Myocyte (in vitro differentiated cells): ENCODE data around the gene PLPP3. TPM values are rescaled to one million over a fixed set of nuclear protein-coding genes. Genes with fewer than 3 reads are reported as not detected.

ENCODE experiments used
- DNase-seq: peaks from one replicate; pipeline ENCODE4 v3.0.0-alpha.2; 2012; ENCODE audit warnings: low read depth
- total RNA-seq: library from RNA; depleted of rRNA; stranded (reverse); fragments of >200 nt; gene quantifications from 2 replicates; pipeline ENCODE4 v1.2.3, GENCODE V29; 2014

The PLPP3 gene
- total RNA-seq, 1 donor from 2014 or later = 27.5 TPM

- no peak for DNase-seq
Observed at GRCh38 chr1:56464294-56464693, 115.1 kb downstream of the PLPP3 start.

- DNase-seq = no peak
Observed at GRCh38 chr1:56463376-56463775, 116.0 kb downstream of the PLPP3 start.

- no peak for DNase-seq
Observed at GRCh38 chr1:56462209-56462608, 117.2 kb downstream of the PLPP3 start.

- no peak for DNase-seq
Observed at GRCh38 chr1:56461158-56462127, 117.9 kb downstream of the PLPP3 start.

GRCh38 chr1:56459260-56459659, 120.1 kb downstream of the PLPP3 start:
- DNase-seq = no peak

- DNase-seq = no peak
Observed at GRCh38 chr1:56457756-56458375, 121.5 kb downstream of the PLPP3 start.

- DNase-seq = no peak
Observed at GRCh38 chr1:56456435-56457101, 122.8 kb downstream of the PLPP3 start.

- DNase-seq = no peak
Observed at GRCh38 chr1:56453417-56454078, 125.8 kb downstream of the PLPP3 start.

GRCh38 chr1:56453016-56453415, 126.3 kb downstream of the PLPP3 start:
- no peak for DNase-seq

GRCh38 chr1:56452027-56453011, 127.0 kb downstream of the PLPP3 start:
- DNase-seq = no peak

- no peak for DNase-seq
Observed at GRCh38 chr1:56451491-56451890, 127.9 kb downstream of the PLPP3 start.

GRCh38 chr1:56450004-56450666, 129.2 kb downstream of the PLPP3 start:
- DNase-seq = no peak

GRCh38 chr1:56448529-56449300, 130.6 kb downstream of the PLPP3 start:
- no peak for DNase-seq

- no peak for DNase-seq
Observed at GRCh38 chr1:56447823-56448222, 131.5 kb downstream of the PLPP3 start.

- peak; percentile 37 for DNase-seq
Observed at GRCh38 chr1:56446531-56447098, 132.7 kb downstream of the PLPP3 start.

- no peak for DNase-seq
Observed at GRCh38 chr1:56444960-56445646, 134.3 kb downstream of the PLPP3 start.
